Parathyroid adenoma (tissue), 2 donors: ENCODE results near the gene VPS50.

Experiments used
- H2AFZ ChIP-seq: fragments of 300-600 bp; sonication (generic); one replicate; pipeline ENCODE4 v1.7.0; 2017; ENCODE audit warnings: antibody characterized with exemption, mild to moderate bottlenecking
- H3K27ac ChIP-seq: fragments of 300-600 bp; sonication (generic); one replicate; pipeline ENCODE4 v1.7.0; 2017
- H3K27me3 ChIP-seq: fragments of 300-600 bp; sonication (generic); one replicate; pipeline ENCODE4 v1.7.0; 2017; ENCODE audit warnings: low read length; ENCODE audit not compliant: control insufficient read depth, insufficient read depth
- H3K36me3 ChIP-seq: fragments of 300-600 bp; sonication (generic); one replicate; pipeline ENCODE4 v1.7.0; 2017; ENCODE audit warnings: low read length; ENCODE audit not compliant: control insufficient read depth, insufficient read depth
- H3K4me1 ChIP-seq: fragments of 300-600 bp; sonication (generic); one replicate; pipeline ENCODE4 v1.7.0; 2017; ENCODE audit warnings: control low read depth
- H3K4me2 ChIP-seq: fragments of 300-600 bp; sonication (generic); one replicate; pipeline ENCODE4 v1.7.0; 2017; ENCODE audit warnings: low read length
- H3K4me3 ChIP-seq: fragments of 300-600 bp; sonication (generic); one replicate; pipeline ENCODE4 v1.7.0; 2017; ENCODE audit warnings: low read depth, low read length
- H3K79me2 ChIP-seq: fragments of 300-600 bp; sonication (generic); one replicate; pipeline ENCODE4 v1.7.0; 2017; ENCODE audit warnings: control low read depth
- H3K9ac ChIP-seq: fragments of 300-600 bp; sonication (generic); one replicate; pipeline ENCODE4 v1.7.0; 2017; ENCODE audit warnings: mild to moderate bottlenecking
- H3K9me3 ChIP-seq: fragments of 300-600 bp; sonication (generic); one replicate; pipeline ENCODE4 v1.7.0; 2017; ENCODE audit warnings: low read length; ENCODE audit not compliant: control insufficient read depth
- TF ChIP-seq, protein P1 (sequence below): fragments of 300-600 bp; sonication (generic); IDR thresholded peaks from one replicate; pipeline ENCODE4 v1.7.0; 2017; ENCODE audit warnings: antibody characterized with exemption, mild to moderate bottlenecking
- donor health status: primary hyperparathyroidism.

VPS50 gene

DNA sequence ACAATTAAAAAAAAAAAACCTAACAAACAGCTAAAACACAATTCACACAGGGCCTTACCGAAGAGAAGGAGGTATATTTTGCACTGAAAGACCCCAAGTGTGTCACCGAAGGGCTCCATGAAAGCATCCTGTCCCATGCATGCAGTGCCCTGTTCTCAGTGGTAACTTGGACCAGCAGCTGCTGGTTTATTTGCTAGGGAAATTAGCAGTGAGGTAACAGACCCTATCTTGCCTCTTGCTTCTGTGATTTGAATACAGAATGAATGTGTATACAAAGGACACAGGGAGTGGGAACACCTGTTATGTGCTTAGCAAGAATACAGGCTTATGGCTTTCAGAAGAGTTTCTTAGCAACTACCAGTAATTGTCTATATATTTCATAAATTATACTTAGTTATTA is 5.9 kb upstream of the VPS50 start, which contains the start of gene HEPACAM2:
Gene HEPACAM2 (minus strand): TSS at position 160 of the 400 bp plus-strand sequence.
- Histone ChIP-seq H3K79me2 (no peaks in the 10 kb centered on the region), H2AFZ (no peak within 1 kb of the TSS), H3K9ac (no peak within 1 kb of the TSS)

DNA sequence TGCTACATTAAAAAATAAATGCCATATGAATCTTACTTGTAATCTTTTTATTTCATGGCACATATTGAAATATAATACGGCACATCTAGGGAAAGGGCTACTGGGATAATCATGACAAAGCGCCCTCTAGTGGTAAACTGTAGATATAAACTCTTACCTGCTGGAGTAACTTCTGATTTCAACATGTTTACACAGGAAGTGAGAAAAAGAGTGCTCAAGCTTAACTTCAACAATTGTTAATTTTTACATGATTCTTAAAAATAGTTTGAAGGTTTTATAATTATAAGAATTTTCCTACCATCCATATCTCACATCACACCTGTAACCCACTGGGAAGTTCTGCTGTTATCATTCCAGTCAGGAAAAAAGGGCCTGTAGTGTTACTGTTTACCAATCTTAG is 3.9 kb upstream of the VPS50 start:
- H3K9me3 ChIP-seq: no peaks in the 10 kb centered on the region
- peaks cover 11% of the 10 kb centered on the region for H3K79me2 ChIP-seq
- H3K4me3 ChIP-seq: no peak overlapping the region
- H3K27ac ChIP-seq: no peak overlapping the region
- H2AFZ ChIP-seq: no peak overlapping the region
- H3K27me3 ChIP-seq: no peaks in the 10 kb centered on the region
- TF ChIP-seq, protein P1, sequence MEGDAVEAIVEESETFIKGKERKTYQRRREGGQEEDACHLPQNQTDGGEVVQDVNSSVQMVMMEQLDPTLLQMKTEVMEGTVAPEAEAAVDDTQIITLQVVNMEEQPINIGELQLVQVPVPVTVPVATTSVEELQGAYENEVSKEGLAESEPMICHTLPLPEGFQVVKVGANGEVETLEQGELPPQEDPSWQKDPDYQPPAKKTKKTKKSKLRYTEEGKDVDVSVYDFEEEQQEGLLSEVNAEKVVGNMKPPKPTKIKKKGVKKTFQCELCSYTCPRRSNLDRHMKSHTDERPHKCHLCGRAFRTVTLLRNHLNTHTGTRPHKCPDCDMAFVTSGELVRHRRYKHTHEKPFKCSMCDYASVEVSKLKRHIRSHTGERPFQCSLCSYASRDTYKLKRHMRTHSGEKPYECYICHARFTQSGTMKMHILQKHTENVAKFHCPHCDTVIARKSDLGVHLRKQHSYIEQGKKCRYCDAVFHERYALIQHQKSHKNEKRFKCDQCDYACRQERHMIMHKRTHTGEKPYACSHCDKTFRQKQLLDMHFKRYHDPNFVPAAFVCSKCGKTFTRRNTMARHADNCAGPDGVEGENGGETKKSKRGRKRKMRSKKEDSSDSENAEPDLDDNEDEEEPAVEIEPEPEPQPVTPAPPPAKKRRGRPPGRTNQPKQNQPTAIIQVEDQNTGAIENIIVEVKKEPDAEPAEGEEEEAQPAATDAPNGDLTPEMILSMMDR: peak; percentile 77
- no peak overlapping the region for H3K9ac ChIP-seq
- H3K4me1 ChIP-seq: no peaks in the 10 kb centered on the region
- no peak overlapping the region for H3K4me2 ChIP-seq
- H3K36me3 ChIP-seq: no peaks in the 10 kb centered on the region

More for the DNA sequence above, 5.9 kb upstream of the VPS50 start, which contains the start of gene HEPACAM2:
- H3K9me3 ChIP-seq: no peaks in the 10 kb centered on the region
- H3K4me1 ChIP-seq: no peaks in the 10 kb centered on the region
- no peak within 1 kb of the TSS for H3K27ac ChIP-seq
- no peaks in the 10 kb centered on the region for H3K27me3 ChIP-seq
- no peak within 1 kb of the TSS for H3K4me3 ChIP-seq
- no peak within 1 kb of the TSS for H3K4me2 ChIP-seq
- TF ChIP-seq, protein P1: no peak
- no peaks in the 10 kb centered on the region for H3K36me3 ChIP-seq

DNA sequence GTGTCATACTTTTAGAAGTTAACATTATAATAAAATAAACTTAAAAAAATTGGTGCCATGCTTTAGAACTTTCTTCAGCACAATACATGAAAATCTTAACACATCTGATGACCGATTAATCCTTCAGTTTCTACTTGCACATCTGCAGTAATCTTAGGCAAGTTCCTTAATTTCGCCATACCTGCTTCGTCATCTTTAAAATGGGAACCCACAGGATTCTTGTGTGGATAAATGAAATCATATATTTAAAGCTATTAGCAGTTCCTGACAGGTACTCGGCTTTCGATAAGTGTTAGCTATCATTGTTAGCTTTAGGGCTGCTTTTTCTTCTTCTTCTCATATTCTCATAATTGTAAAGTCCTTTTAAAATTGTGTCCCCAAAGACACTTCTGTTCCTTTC is 907 bp upstream of the VPS50 start:
- Histone ChIP-seq H3K9me3 (no peaks in the 10 kb centered on the region), H3K4me3 (peak overlapping the region; percentile 86), H3K27ac (peak overlapping the region; percentile 89), H3K36me3 (no peaks in the 10 kb centered on the region), H3K79me2 (peaks cover 22% of the 10 kb centered on the region), H3K27me3 (no peaks in the 10 kb centered on the region), H3K4me2 (peak overlapping the region; percentile 58), H3K9ac (no peak overlapping the region), H2AFZ (peak overlapping the region; percentile 96), H3K4me1 (no peaks in the 10 kb centered on the region)
- TF ChIP-seq, protein P1: no peak

DNA sequence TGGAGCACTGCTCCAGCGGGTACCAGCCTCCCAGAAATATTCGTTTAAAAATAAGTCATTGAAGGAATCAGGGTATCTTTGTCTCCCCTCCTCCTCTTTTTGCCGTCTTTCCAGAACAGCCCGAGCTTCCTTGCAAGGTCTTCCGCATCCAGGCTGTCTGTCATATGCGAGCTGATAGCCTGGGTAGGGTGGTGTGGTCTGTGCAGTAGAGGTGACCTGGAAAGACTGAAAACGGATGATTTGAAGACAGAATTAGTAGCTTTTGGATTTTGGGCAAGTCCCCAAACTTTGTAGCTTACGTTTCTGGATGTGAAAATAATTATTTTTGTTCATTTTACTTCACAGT is 480 bp downstream of the VPS50 start:
- Histone ChIP-seq H3K4me1 (no peaks in the 10 kb centered on the region), H3K4me2 (peak overlapping the region; percentile 69), H3K36me3 (no peaks in the 10 kb centered on the region), H2AFZ (peak overlapping the region; percentile 96), H3K9me3 (no peaks in the 10 kb centered on the region), H3K27me3 (no peaks in the 10 kb centered on the region), H3K27ac (peak overlapping the region; percentile 89), H3K4me3 (peak overlapping the region; percentile 86), H3K79me2 (peaks cover 22% of the 10 kb centered on the region), H3K9ac (no peak overlapping the region)
- TF ChIP-seq, protein P1: no peak

DNA sequence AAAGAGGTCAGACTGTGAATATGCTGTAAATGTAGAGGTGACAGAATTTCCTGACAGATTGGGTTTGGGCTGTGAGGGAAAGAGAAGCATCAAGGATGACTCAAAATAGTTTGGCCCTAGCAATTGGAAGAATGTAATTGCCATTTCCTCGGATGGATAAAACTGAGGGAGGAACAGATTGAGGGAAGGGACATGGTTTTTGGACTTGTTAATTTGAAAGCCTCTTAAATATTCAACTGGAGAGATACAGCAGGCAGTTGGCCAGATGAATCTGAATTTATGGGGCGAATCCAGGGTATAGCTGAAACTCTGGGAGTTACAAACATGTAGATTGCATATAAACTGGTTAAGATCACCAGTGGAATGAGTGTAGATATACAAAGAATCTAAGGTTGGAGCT is 3.4 kb downstream of the VPS50 start:
- Histone ChIP-seq H3K4me1 (no peaks in the 10 kb centered on the region), H3K4me2 (no peak overlapping the region), H3K9me3 (no peaks in the 10 kb centered on the region), H3K27ac (no peak overlapping the region), H3K79me2 (peaks cover 25% of the 10 kb centered on the region), H3K4me3 (no peak overlapping the region), H3K27me3 (no peaks in the 10 kb centered on the region), H2AFZ (no peak overlapping the region), H3K36me3 (no peaks in the 10 kb centered on the region), H3K9ac (no peak overlapping the region)
- TF ChIP-seq, protein P1: no peak
